Activated T-cell treated with anti-CD3 and anti-CD28 coated beads, Interleukin-2, amount 50 U/mL, for 4 hours (primary cell): ENCODE measurements around the gene LMOD2. TPM values are rescaled to one million over a fixed set of nuclear protein-coding genes. Genes with fewer than 3 reads are reported as not detected.
"Not testable (repeated sequence)": the region's sequence is repeated elsewhere in the genome, so short reads cannot be mapped to it uniquely, and the experiment has no call there.

Source experiments
- ATAC-seq, 2 donors: fragments of 200-7000 bp; cut with Tn5 transposase; one replicate each; pipeline ENCODE4 v1.10.0; 2021
- DNase-seq: peaks from one replicate; pipeline ENCODE4 v3.0.0-alpha.2; 2020
- H3K27me3 Mint-ChIP-seq: one replicate; pipeline ENCODE4 v1.8.0; 2021; ENCODE audit warnings: low read depth, mixed read lengths
- H3K36me3 Mint-ChIP-seq: one replicate; pipeline ENCODE4 v1.8.0; 2022; ENCODE audit warnings: mixed read lengths; ENCODE audit not compliant: insufficient read depth
- H3K4me1 Mint-ChIP-seq: one replicate; pipeline ENCODE4 v1.8.0; 2021; ENCODE audit warnings: low read depth, mixed read lengths
- H3K4me3 Mint-ChIP-seq: one replicate; pipeline ENCODE4 v1.8.0; 2021; ENCODE audit warnings: mild to moderate bottlenecking, moderate library complexity, mixed read lengths
- H3K9me3 Mint-ChIP-seq: one replicate; pipeline ENCODE4 v1.8.0; 2021; ENCODE audit warnings: mixed read lengths
- total RNA-seq, 3 donors: library from RNA; stranded (reverse); gene quantifications; one replicate each; pipeline ENCODE4 v1.2.1, GENCODE V29; 2021

Gene LMOD2
- total RNA-seq, 3 donors from 2014 or later = not detected

- H3K27me3 Mint-ChIP-seq = peaks cover 5% of the 10 kb centered on the region
- H3K9me3 Mint-ChIP-seq = no peaks in the 10 kb centered on the region
- H3K4me3 Mint-ChIP-seq = no peak overlapping the region
- DNase-seq = no peak
- no peaks in the 10 kb centered on the region for H3K36me3 Mint-ChIP-seq
- peaks cover 2% of the 10 kb centered on the region for H3K4me1 Mint-ChIP-seq
- no peak for ATAC-seq
Measured at GRCh38 chr7:123629281-123629680, 26.4 kb upstream of the LMOD2 start.

GRCh38 chr7:123632808-123633207 lies 22.9 kb upstream of the LMOD2 start:
- H3K36me3 Mint-ChIP-seq = no peaks in the 10 kb centered on the region
- ATAC-seq (no peak), DNase-seq (no peak)
- H3K4me1 Mint-ChIP-seq = no peaks in the 10 kb centered on the region
- H3K4me3 Mint-ChIP-seq = no peak overlapping the region
- H3K9me3 Mint-ChIP-seq = no peaks in the 10 kb centered on the region
- H3K27me3 Mint-ChIP-seq = peaks cover 15% of the 10 kb centered on the region

- no peaks in the 10 kb centered on the region for H3K9me3 Mint-ChIP-seq
- H3K36me3 Mint-ChIP-seq = no peaks in the 10 kb centered on the region
- DNase-seq = no peak
- no peaks in the 10 kb centered on the region for H3K4me1 Mint-ChIP-seq
- no peak for ATAC-seq
- H3K27me3 Mint-ChIP-seq = peaks cover 17% of the 10 kb centered on the region
- no peak overlapping the region for H3K4me3 Mint-ChIP-seq
Measured at GRCh38 chr7:123633553-123633952, 22.1 kb upstream of the LMOD2 start.

- not testable (repeated sequence) for H3K36me3 Mint-ChIP-seq, H3K4me1 Mint-ChIP-seq, DNase-seq, H3K9me3 Mint-ChIP-seq, ATAC-seq, H3K4me3 Mint-ChIP-seq
- peaks cover 17% of the 10 kb centered on the region for H3K27me3 Mint-ChIP-seq
Measured at GRCh38 chr7:123634011-123634573, 21.6 kb upstream of the LMOD2 start.

- H3K4me1 Mint-ChIP-seq = no peaks in the 10 kb centered on the region
- ATAC-seq (no peak), DNase-seq (no peak)
- H3K4me3 Mint-ChIP-seq = no peak overlapping the region
- peaks cover 16% of the 10 kb centered on the region for H3K27me3 Mint-ChIP-seq
- no peaks in the 10 kb centered on the region for H3K9me3 Mint-ChIP-seq
- no peaks in the 10 kb centered on the region for H3K36me3 Mint-ChIP-seq
Measured at GRCh38 chr7:123635551-123636359, 19.9 kb upstream of the LMOD2 start.

- Mint-ChIP-seq H3K9me3 (no peaks in the 10 kb centered on the region), H3K4me1 (no peaks in the 10 kb centered on the region), H3K27me3 (peaks cover 24% of the 10 kb centered on the region), H3K4me3 (no peak overlapping the region), H3K36me3 (no peaks in the 10 kb centered on the region)
- ATAC-seq (no peak), DNase-seq (no peak)
Measured at GRCh38 chr7:123637203-123637602, 18.5 kb upstream of the LMOD2 start.

- Mint-ChIP-seq H3K4me3 (no peak overlapping the region), H3K36me3 (no peaks in the 10 kb centered on the region), H3K4me1 (no peaks in the 10 kb centered on the region), H3K27me3 (peaks cover 24% of the 10 kb centered on the region), H3K9me3 (no peaks in the 10 kb centered on the region)
- DNase-seq = no peak
- ATAC-seq = no peak
Measured at GRCh38 chr7:123637878-123638277, 17.8 kb upstream of the LMOD2 start.

GRCh38 chr7:123639631-123640030 lies 16.0 kb upstream of the LMOD2 start:
- H3K9me3 Mint-ChIP-seq = no peaks in the 10 kb centered on the region
- H3K4me3 Mint-ChIP-seq = no peak overlapping the region
- DNase-seq = no peak
- peaks cover 29% of the 10 kb centered on the region for H3K27me3 Mint-ChIP-seq
- no peaks in the 10 kb centered on the region for H3K36me3 Mint-ChIP-seq
- H3K4me1 Mint-ChIP-seq = no peaks in the 10 kb centered on the region
- ATAC-seq = no peak

- Mint-ChIP-seq H3K27me3 (peaks cover 31% of the 10 kb centered on the region), H3K4me1 (no peaks in the 10 kb centered on the region), H3K36me3 (no peaks in the 10 kb centered on the region), H3K4me3 (no peak overlapping the region), H3K9me3 (no peaks in the 10 kb centered on the region)
- ATAC-seq (no peak), DNase-seq (no peak)
Measured at GRCh38 chr7:123640583-123640982, 15.1 kb upstream of the LMOD2 start.

- H3K4me3 Mint-ChIP-seq = no peak overlapping the region
- H3K4me1 Mint-ChIP-seq = no peaks in the 10 kb centered on the region
- ATAC-seq (no peak), DNase-seq (no peak)
- H3K9me3 Mint-ChIP-seq = no peaks in the 10 kb centered on the region
- no peaks in the 10 kb centered on the region for H3K36me3 Mint-ChIP-seq
- H3K27me3 Mint-ChIP-seq = peaks cover 32% of the 10 kb centered on the region
Measured at GRCh38 chr7:123641901-123642300, 13.8 kb upstream of the LMOD2 start.

- H3K36me3 Mint-ChIP-seq = no peaks in the 10 kb centered on the region
- DNase-seq = no peak
- H3K4me1 Mint-ChIP-seq = no peaks in the 10 kb centered on the region
- ATAC-seq = no peak
- peaks cover 31% of the 10 kb centered on the region for H3K27me3 Mint-ChIP-seq
- no peak overlapping the region for H3K4me3 Mint-ChIP-seq
- no peaks in the 10 kb centered on the region for H3K9me3 Mint-ChIP-seq
Measured at GRCh38 chr7:123643495-123644441, 11.9 kb upstream of the LMOD2 start.

- no peak for DNase-seq
- no peaks in the 10 kb centered on the region for H3K36me3 Mint-ChIP-seq
- H3K27me3 Mint-ChIP-seq = peaks cover 31% of the 10 kb centered on the region
- ATAC-seq = no peak
- no peak overlapping the region for H3K4me3 Mint-ChIP-seq
- H3K9me3 Mint-ChIP-seq = no peaks in the 10 kb centered on the region
- H3K4me1 Mint-ChIP-seq = no peaks in the 10 kb centered on the region
Measured at GRCh38 chr7:123645516-123645915, 10.2 kb upstream of the LMOD2 start.

- Mint-ChIP-seq H3K9me3 (no peaks in the 10 kb centered on the region), H3K27me3 (peaks cover 28% of the 10 kb centered on the region), H3K4me3 (no peak overlapping the region), H3K4me1 (no peaks in the 10 kb centered on the region), H3K36me3 (no peaks in the 10 kb centered on the region)
- DNase-seq (no peak), ATAC-seq (no peak)
Measured at GRCh38 chr7:123647106-123647730, 8.4 kb upstream of the LMOD2 start.

GRCh38 chr7:123649964-123650363 lies 5.7 kb upstream of the LMOD2 start:
- Mint-ChIP-seq H3K4me3 (no peak overlapping the region), H3K27me3 (peaks cover 21% of the 10 kb centered on the region), H3K36me3 (no peaks in the 10 kb centered on the region), H3K4me1 (no peaks in the 10 kb centered on the region), H3K9me3 (no peaks in the 10 kb centered on the region)
- DNase-seq (no peak), ATAC-seq (no peak)
